Neural progenitor cell (in vitro differentiated cells): ENCODE measurements around the gene CYP27B1. TPM values are rescaled to one million over a fixed set of nuclear protein-coding genes. Genes with fewer than 3 reads are reported as not detected.

Experiments
- DNase-seq: peaks from one replicate; pipeline ENCODE4 v3.0.0-alpha.2; 2016; ENCODE audit warnings: low spot score
- H2AFZ ChIP-seq: fragments of 200-600 bp; sonication (generic); replicated peaks from 2 replicates; pipeline ENCODE4 v1.6.1; 2016; ENCODE audit warnings: antibody characterized with exemption
- H3F3A ChIP-seq: fragments of 200-600 bp; sonication (generic); 2 replicates; pipeline ENCODE4 v1.6.1; 2016; ENCODE audit warnings: antibody characterized with exemption, low read depth
- H3K27ac ChIP-seq: fragments of 200-600 bp; sonication (generic); 2 replicates; pipeline ENCODE4 v1.5.1; 2016; ENCODE audit warnings: mild to moderate bottlenecking
- H3K27me3 ChIP-seq: fragments of 200-600 bp; sonication (generic); 2 replicates; pipeline ENCODE4 v1.6.1; 2016; ENCODE audit warnings: mild to moderate bottlenecking, moderate library complexity
- H3K36me3 ChIP-seq: fragments of 200-600 bp; sonication (generic); 2 replicates; pipeline ENCODE4 v1.5.1; 2016
- H3K4me1 ChIP-seq: fragments of 200-600 bp; sonication (generic); 2 replicates; pipeline ENCODE4 v1.6.1; 2016; ENCODE audit warnings: mixed run types
- H3K4me2 ChIP-seq: fragments of 200-600 bp; sonication (generic); 2 replicates; pipeline ENCODE4 v1.6.1; 2016
- H3K4me3 ChIP-seq: fragments of 200-600 bp; sonication (generic); 2 replicates; pipeline ENCODE4 v1.5.1; 2016
- H3K79me2 ChIP-seq: fragments of 200-600 bp; sonication (generic); 2 replicates; pipeline ENCODE4 v1.6.1; 2016; ENCODE audit warnings: low read depth
- H3K9ac ChIP-seq: fragments of 200-600 bp; sonication (generic); 2 replicates; pipeline ENCODE4 v1.6.1; 2016
- H3K9me3 ChIP-seq: fragments of 200-600 bp; sonication (generic); 2 replicates; pipeline ENCODE4 v1.5.1; 2016; ENCODE audit warnings: low read depth
- H4K20me1 ChIP-seq: fragments of 200-600 bp; sonication (generic); 2 replicates; pipeline ENCODE4 v1.6.1; 2016; ENCODE audit warnings: low read depth
- H3K27ac Mint-ChIP-seq: 3 replicates; pipeline ENCODE4 v1.8.0; 2021; ENCODE audit warnings: mixed read lengths
- H3K27me3 Mint-ChIP-seq: 2 replicates; pipeline ENCODE4 v1.8.0; 2022; ENCODE audit warnings: low read depth, mild to moderate bottlenecking, inconsistent platforms, moderate library complexity, mixed read lengths; ENCODE audit not compliant: insufficient read depth
- H3K36me3 Mint-ChIP-seq: 3 replicates; pipeline ENCODE4 v1.8.0; 2021; ENCODE audit warnings: mixed read lengths
- H3K4me1 Mint-ChIP-seq: 3 replicates; pipeline ENCODE4 v1.8.0; 2021; ENCODE audit warnings: mixed read lengths
- H3K4me3 Mint-ChIP-seq: 3 replicates; pipeline ENCODE4 v1.8.0; 2021; ENCODE audit warnings: mild to moderate bottlenecking, moderate library complexity, mixed read lengths
- H3K9me3 Mint-ChIP-seq: 3 replicates; pipeline ENCODE4 v1.8.0; 2020; ENCODE audit warnings: mixed read lengths
- CTCF ChIP-seq: fragments of 200-600 bp; sonication (generic); IDR thresholded peaks from 2 replicates; pipeline ENCODE4 v1.5.1; 2017; ENCODE audit warnings: antibody characterized with exemption, mild to moderate bottlenecking
- EZH2 ChIP-seq: fragments of 200-600 bp; sonication (generic); IDR thresholded peaks from 2 replicates; pipeline ENCODE4 v1.6.1; 2017; ENCODE audit warnings: antibody characterized with exemption, mild to moderate bottlenecking, moderate library complexity
- EZH2phosphoT487 ChIP-seq: fragments of 200-600 bp; sonication (generic); IDR thresholded peaks from 2 replicates; pipeline ENCODE4 v1.6.1; 2017; ENCODE audit warnings: antibody characterized with exemption
- total RNA-seq: library from RNA; depleted of rRNA; stranded (reverse); fragments of >200 nt; gene quantifications from 2 replicates; pipeline ENCODE4 v1.2.3, GENCODE V29; 2015; ENCODE audit warnings: low replicate concordance

Gene CYP27B1
- total RNA-seq, 1 donor from 2014 or later = 0.17 TPM

- Mint-ChIP-seq H3K4me3 (no peak overlapping the region), H3K36me3 (no peaks in the 10 kb centered on the region), H3K27ac (no peak overlapping the region), H3K9me3 (no peaks in the 10 kb centered on the region), H3K4me1 (peaks cover 5% of the 10 kb centered on the region), H3K27me3 (peaks cover 7% of the 10 kb centered on the region)
- H3K36me3 ChIP-seq = no peaks in the 10 kb centered on the region
- no peak overlapping the region for H3K9ac ChIP-seq
- H2AFZ ChIP-seq = no peak overlapping the region
- H3K4me2 ChIP-seq = no peak overlapping the region
- TF ChIP-seq EZH2phosphoT487 = no peak
- no peak for TF ChIP-seq CTCF
- no peak for TF ChIP-seq EZH2
- no peaks in the 10 kb centered on the region for H3K9me3 ChIP-seq
- H3K27ac ChIP-seq = no peak overlapping the region
- H3K27me3 ChIP-seq = peaks cover 11% of the 10 kb centered on the region
- H4K20me1 ChIP-seq = no peaks in the 10 kb centered on the region
- no peaks in the 10 kb centered on the region for H3K4me1 ChIP-seq
- H3K79me2 ChIP-seq = peaks cover 3% of the 10 kb centered on the region
- H3F3A ChIP-seq = peaks cover 15% of the 10 kb centered on the region
- no peak overlapping the region for H3K4me3 ChIP-seq
- DNase-seq = no peak
These were observed 11.0 kb upstream of the CYP27B1 start for GRCh38 chr12:57777911-57778310.

DNA sequence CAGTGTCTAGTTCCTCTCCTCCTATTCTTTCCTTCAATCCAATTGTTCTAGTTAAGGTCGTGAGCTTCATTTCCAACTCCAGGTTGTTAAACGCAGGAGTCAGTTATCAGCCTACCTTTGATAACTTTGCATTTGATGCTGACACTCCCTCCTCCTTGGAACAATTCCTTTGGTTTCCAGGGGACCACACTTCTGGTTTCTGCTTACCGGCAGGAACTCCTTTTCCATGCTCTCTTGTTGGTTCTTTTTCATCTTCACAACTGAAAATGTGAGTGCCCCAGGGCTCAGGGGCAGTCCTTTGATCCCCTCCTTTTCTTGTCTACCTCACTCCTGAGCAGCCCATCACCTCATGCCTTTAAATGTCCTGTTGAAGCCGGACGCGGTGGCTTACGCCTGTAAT, 10.5 kb upstream of the CYP27B1 start:
- H3K9me3 Mint-ChIP-seq = no peaks in the 10 kb centered on the region
- H3K27ac Mint-ChIP-seq = no peak overlapping the region
- no peak overlapping the region for H3K4me3 Mint-ChIP-seq
- H3K9ac ChIP-seq = no peak overlapping the region
- no peaks in the 10 kb centered on the region for H3K9me3 ChIP-seq
- peaks cover 17% of the 10 kb centered on the region for H3F3A ChIP-seq
- H3K27me3 ChIP-seq = peaks cover 12% of the 10 kb centered on the region
- H4K20me1 ChIP-seq = no peaks in the 10 kb centered on the region
- H3K36me3 Mint-ChIP-seq = no peaks in the 10 kb centered on the region
- no peaks in the 10 kb centered on the region for H3K4me1 ChIP-seq
- peaks cover 3% of the 10 kb centered on the region for H3K4me1 Mint-ChIP-seq
- no peak overlapping the region for H2AFZ ChIP-seq
- no peaks in the 10 kb centered on the region for H3K36me3 ChIP-seq
- H3K4me3 ChIP-seq = no peak overlapping the region
- no peaks in the 10 kb centered on the region for H3K79me2 ChIP-seq
- no peak overlapping the region for H3K27ac ChIP-seq
- peaks cover 5% of the 10 kb centered on the region for H3K27me3 Mint-ChIP-seq
- DNase-seq = no peak
- TF ChIP-seq EZH2phosphoT487 (no peak), CTCF (no peak), EZH2 (no peak)
- no peak overlapping the region for H3K4me2 ChIP-seq

DNA sequence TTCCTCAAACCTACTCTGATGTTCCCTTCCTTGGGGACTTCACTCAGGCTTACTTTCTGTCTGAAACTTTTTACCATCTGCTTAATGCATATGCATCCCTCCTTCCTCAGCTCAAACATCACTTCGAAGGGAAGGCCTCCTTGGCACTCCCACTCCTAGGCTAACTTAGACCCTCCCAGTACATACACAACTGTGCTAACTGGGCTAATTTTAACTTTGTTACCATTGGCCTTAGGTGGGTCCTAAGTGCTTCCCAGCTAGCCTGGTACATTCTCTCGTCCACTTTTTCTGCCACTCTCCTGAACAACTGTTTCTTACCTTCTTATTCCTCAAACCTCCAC, 9.3 kb upstream of the CYP27B1 start:
- Histone ChIP-seq H2AFZ (no peak overlapping the region), H3K79me2 (peaks cover 3% of the 10 kb centered on the region), H3K4me3 (no peak overlapping the region), H4K20me1 (no peaks in the 10 kb centered on the region), H3K36me3 (no peaks in the 10 kb centered on the region), H3K27ac (no peak overlapping the region), H3K27me3 (peaks cover 12% of the 10 kb centered on the region), H3K9me3 (no peaks in the 10 kb centered on the region), H3F3A (peaks cover 14% of the 10 kb centered on the region), H3K4me1 (no peaks in the 10 kb centered on the region), H3K4me2 (no peak overlapping the region), H3K9ac (no peak overlapping the region)
- Mint-ChIP-seq H3K4me3 (no peak overlapping the region), H3K4me1 (peaks cover 9% of the 10 kb centered on the region), H3K9me3 (peaks cover 2% of the 10 kb centered on the region), H3K27me3 (peaks cover 5% of the 10 kb centered on the region), H3K27ac (no peak overlapping the region), H3K36me3 (no peaks in the 10 kb centered on the region)
- TF ChIP-seq EZH2 (no peak), CTCF (no peak), EZH2phosphoT487 (no peak)
- no peak for DNase-seq
